SHP77 (cell line): ENCODE data around the gene MIDN.
A peak's percentile ranks its signal among the peaks of the same experiment; 100 is the strongest.
"Not testable (repeated sequence)": the region's sequence is repeated elsewhere in the genome, so short reads cannot be mapped to it uniquely, and the experiment has no call there.

Source experiments
- DNase-seq, 2 experiments: peaks; one replicate each; lab custom pipeline; 2025; lab: John Stamatoyannopoulos, UW

Gene MIDN

DNA sequence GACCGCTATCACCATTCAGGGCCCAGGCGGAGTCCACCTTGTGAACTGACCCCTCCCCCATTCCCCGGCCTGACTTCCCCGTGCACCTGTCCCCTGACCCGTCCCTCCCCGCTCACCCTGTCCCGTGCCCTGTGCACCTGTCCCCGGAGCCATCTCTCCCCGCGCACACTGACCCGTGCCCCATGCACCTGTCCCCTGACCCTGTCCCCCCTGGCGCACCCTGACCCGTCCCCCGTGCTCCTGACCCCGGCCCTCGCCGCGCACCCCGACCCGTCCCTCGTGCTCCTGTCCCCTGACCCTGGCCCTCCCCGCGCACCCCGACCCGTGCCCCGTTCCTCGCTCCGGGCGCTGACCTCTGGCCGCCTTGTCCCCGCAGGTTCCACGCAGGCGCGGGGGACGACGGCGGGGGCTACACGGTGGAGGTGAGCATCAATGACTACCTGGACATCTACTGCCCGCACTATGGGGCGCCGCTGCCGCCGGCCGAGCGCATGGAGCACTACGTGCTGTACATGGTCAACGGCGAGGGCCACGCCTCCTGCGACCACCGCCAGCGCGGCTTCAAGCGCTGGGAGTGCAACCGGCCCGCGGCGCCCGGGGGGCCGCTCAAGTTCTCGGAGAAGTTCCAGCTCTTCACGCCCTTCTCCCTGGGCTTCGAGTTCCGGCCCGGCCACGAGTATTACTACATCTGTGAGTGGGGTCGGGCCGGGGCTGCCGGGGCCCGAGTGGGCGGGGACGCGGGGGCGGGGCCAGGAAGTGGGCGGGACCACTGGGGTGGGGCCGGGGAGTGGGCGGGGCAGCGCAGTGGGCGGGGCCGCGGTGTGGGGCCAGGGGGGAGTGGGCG is 47.0 kb downstream of the MIDN start:
- DNase-seq = no peak

DNA sequence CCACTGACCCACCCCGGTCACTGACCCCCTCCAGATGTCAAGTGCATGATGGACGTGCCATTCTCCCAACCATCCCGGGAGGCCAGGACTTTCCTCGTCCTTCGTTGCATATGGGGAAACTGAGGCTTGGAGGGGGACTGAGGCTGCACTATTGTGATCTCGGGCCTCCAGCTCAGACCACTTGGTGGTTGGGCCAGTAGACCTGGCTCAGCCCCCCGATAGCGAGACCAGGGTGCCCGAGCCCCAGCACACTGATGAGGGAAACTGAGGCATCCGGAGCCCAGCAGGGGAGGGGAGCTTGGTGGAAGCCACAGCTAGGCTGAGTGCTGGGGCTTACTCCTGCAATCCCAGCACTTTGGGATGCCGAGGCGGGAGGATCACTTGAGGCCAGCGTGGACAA is 47.7 kb downstream of the MIDN start:
- no peak for DNase-seq

DNA sequence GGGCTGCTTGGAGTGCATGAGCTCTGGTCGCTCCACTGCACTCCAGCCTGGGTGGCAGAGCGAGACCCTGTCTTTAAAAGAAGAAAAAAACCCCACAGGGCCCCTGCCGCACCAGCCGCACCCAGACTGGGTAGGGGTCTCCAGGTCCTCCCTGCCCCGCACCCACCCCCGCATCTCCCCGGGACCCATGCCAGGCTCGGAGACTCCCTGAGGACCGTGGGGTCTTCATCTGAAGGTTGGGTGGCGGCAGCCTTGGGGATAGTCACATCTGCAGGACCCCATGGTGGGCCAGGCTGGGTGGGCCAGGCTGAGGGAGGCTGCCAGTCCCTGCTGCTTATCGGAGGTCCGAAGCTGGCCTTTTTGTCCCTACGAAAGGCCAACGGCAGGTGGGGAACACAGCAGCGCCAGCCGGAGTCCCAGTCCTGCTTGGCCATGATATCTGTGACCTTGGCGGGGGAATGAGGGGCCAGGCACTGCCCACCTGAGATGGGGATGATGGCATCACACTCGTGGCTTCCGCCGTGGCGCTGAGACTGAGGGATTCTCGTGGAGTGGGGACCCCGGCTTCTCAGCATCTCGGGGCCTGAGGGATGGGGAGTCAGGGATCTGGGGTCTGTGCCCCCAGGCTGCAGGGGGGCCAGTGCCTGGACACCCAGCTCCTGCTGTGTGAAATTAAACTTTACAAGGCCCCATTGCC is 48.3 kb downstream of the MIDN start:
- no peak for DNase-seq

DNA sequence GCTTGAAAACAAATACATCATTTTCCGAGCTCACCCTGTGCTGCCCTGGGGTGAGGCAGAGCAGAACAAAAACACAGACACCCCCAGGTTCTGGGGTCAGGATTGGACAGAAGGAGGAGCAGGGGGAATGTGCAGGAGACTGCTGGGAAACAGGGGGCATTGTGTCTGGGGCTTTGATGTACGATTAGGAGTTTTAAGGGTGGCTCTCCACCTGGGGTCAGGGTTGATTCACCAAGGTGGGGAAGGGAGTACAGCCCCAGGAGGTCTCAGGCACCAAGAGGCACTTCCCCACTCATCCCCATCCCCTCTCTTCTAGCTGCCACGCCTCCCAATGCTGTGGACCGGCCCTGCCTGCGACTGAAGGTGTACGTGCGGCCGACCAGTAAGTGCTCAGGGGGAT is 49.9 kb downstream of the MIDN start:
- no peak for DNase-seq

DNA sequence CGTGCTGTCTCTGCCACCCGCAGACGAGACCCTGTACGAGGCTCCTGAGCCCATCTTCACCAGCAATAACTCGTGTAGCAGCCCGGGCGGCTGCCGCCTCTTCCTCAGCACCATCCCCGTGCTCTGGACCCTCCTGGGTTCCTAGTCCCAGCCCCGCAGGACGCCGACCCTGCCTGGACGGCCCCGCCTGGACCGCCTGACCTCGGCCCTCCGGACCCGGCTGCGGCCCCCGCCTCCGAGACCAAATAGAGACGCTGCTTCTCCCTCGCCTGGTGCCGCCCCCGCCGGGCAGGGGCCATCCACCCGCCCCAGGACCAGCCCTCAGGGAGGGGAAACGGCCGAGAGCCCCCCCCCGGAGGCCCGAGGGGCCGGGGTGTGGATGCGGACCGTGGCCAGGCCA is 51.4 kb downstream of the MIDN start:
- DNase-seq = no peak

DNA sequence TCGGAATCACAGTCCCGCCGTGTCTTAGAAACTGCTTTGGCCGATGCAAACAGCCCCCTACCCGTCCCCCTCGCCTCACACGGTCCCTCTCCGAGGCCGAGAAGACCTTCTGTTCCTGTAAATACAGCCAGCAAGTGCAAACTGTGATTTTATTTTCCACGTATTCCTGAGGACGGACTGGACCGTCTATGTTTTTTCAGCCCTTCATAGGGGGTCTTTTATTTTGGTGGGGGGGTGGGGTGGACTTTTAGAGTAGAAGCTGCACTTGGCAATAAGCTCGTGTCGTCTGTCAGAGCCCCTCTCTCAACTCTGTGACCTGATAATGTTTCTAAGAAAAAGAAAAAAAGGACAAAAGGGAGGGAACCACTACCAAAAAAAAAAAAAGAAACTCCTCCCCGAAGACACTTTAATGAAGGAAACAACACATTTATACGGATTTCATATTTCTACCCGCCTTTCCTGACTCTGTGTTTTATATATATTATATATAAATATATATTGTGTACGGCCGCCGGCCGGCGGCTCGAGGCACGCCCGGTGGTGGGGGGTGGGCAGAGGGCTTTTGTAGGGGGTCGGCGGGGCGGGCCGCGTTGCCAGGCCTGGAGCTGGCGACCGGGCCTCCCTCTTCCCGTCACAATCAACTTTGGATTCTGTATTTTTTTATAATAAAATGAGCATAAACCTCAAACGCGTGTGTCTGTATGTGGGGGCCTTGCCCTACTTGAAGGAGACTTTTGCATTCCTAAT is 52.5 kb downstream of the MIDN start:
- DNase-seq = no peak

DNA sequence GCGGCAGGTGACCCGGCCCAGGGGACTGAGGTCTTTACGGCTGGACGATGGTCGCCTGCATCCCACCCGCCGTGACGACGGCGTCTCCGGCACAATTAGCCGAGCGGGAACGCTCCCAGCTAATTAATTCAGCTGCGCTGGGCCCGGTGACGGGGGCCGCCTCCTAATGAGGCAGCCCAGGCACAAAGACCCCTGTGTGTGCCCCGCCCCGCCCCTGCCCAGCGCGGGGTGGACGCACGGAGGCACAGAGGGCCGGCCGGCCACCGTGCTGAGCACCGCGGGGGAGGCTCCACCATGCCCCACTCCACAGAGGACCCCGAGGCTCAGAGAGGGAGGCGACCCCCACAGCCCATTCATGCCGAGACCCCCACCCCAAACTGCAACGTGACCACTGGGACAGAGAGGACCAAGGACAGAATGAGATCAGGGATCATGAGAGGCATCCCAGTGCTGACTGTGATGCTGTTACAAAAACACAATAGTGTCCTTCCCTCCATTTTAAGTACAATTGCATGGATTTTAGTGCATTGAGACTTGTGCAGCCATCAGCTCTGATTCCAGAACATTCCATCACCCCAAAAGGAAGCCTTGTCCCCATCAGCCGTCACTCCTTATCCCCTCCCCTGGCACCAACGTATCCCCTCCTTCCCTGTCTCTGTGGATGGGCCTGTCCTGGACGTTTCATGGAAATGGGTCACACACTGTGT is 54.3 kb downstream of the MIDN start:
- no peak for DNase-seq

DNA sequence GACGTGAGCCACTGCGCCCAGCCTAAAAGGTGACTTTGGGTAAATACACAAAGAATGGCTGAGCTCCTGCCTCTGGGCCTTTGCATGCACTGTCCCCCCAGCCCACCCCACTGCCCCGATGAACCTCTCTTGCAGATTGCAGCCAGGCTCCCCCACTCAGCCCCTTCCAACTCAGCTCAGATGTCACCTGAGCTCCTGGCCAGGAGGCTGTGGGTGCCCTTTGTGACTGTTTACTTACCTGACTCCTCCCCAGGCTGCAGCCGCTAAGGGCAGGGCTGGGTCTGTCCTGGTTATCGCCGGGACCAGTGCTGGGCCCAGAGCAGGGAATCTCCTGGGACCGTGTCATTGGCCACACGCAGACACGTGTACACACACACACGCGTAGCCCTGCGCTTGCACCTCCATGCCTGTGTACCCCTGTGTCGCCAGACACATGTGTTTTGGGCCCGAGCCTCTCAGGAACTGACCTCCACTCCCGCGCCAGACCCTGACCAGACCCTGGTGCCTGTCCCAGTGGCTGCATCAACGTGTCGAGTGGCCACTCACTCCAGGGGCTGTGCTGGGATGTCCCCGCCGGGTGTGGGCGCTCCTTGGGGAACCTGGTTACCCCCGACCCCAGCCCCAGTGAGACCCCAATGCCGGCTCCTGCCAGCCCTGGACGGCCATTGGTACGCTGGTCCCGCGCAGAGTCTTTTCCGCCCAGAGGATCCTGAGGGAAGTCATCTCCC is 56.0 kb downstream of the MIDN start:
- no peak for DNase-seq

DNA sequence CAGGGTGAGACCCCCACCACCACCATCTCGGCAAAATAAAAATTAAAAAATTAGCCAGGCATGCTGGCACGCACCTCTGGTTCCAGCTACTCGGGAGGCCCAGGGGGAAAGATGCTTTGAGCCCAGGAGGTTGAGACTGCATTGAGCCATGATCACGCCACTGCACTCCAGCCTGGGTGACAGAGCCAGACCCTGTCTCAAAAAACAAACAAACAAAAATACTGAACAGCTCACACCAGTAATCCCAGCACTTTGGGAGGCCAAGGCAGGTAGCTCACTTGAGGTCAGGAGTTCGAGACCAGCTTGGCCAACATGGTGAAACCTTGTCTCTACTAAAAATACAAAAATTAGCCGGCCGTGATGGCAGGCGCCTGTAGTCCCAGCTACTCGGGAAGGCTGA is 57.0 kb downstream of the MIDN start:
- DNase-seq = not testable (repeated sequence)

DNA sequence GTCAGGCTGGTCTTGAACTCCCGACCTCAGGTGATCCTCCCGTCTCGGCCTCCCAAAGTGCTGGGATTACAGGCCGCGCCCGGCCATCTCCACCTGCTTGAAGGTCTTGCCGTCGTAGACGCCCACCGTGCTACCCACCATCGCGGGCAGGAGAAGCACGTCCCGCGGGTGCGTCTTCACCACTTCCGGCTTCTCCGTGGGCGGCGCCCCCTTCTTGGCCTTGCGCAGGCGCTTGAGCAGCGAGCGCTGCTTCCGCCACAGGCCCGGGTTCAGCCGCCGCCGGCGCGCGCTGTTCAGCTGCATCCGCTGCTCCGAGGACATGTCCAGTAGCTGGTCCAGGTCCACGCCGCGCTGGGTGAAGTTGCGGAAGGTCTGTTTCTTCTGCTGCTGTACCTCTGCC is 58.9 kb downstream of the MIDN start:
- peak; percentile 60 to 85 for DNase-seq

DNA sequence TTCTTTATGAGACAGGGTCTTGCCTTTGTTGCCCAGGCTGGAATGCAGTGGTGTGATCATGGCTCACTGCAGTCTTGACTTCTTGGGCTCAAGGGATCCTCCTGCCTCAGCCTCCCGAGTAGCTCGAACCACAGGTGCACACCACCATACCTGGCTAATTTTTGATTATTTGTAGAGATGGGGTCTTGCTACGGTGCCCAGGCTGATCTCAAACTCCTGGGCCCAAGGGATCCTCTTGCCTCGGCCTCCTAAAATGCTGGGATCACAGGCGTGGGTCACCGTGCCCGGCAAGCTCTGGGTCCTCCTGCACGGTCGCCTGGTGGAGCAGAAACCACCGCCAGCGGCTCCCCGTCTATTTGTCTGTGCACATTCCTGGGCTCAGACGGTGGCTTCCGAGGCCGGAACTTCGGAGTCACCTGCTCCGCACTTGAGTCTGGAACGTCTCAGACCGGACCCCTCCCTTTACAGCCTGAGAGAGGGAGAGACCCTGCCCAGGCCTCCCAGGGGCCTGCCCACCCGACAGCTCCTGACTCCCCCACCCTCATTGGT is 59.4 kb downstream of the MIDN start:
- no peak for DNase-seq

DNA sequence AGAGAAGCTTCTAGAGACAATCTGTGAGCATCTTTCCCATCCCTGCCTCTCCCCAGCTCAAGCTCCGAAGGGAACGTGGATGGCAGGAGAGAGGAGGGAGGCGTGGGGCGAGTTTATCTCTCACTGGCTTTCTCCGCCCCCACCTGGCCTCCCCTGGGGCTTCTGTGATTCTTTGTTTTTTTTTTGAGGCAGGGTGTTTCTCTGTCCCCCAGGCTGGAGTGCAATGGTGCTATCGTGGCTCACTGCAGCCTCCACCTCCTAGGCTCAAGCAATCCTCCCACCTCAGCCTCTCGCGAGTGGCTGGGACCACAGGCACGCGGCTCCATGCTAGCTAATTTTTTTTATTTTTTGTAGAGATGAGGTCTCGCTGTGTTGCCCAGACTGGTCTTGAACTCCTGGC is 60.3 kb downstream of the MIDN start:
- no peak for DNase-seq
